Activated CD8-positive, alpha-beta T cell treated with anti-CD3 and anti-CD28 coated beads, Interleukin-2, amount 10 ng/mL, durations not matched to agents 7 days and 5 days (primary cell): ENCODE measurements around the gene R3HCC1L. TPM values are rescaled to one million over a fixed set of nuclear protein-coding genes. Genes with fewer than 3 reads are reported as not detected.

Source experiments
- ATAC-seq: fragments of 150-1000 bp; cut with Tn5 transposase; one replicate; pipeline ENCODE4 v1.10.0; 2021; ENCODE audit warnings: moderate library complexity
- CTCF ChIA-PET: fragments of 350-600 bp; sonication (Branson Sonifier 250); formaldehyde crosslinking; loops from one replicate; lab custom pipeline; 2021; ENCODE audit warnings: antibody characterized with exemption; lab: Charles Lee
- POLR2A ChIA-PET: fragments of 350-600 bp; sonication (Branson Sonifier 250); formaldehyde crosslinking; loops from one replicate; lab custom pipeline; 2021; ENCODE audit warnings: antibody characterized with exemption; lab: Charles Lee
- DNase-seq: peaks from one replicate; pipeline ENCODE4 v3.0.0-alpha.2; 2020
- H3K27ac Mint-ChIP-seq: one replicate; pipeline ENCODE4 v1.8.0; 2021; ENCODE audit warnings: mild to moderate bottlenecking, mixed read lengths
- H3K27me3 Mint-ChIP-seq: one replicate; pipeline ENCODE4 v1.8.0; 2021; ENCODE audit warnings: low read depth, mixed read lengths
- H3K36me3 Mint-ChIP-seq: one replicate; pipeline ENCODE4 v1.8.0; 2021; ENCODE audit warnings: low read depth, mixed read lengths
- H3K4me1 Mint-ChIP-seq: one replicate; pipeline ENCODE4 v1.8.0; 2021; ENCODE audit warnings: low read depth, mixed read lengths
- H3K4me3 Mint-ChIP-seq: one replicate; pipeline ENCODE4 v1.8.0; 2021; ENCODE audit warnings: mild to moderate bottlenecking, mixed read lengths
- H3K9me3 Mint-ChIP-seq: one replicate; pipeline ENCODE4 v1.8.0; 2022; ENCODE audit warnings: mixed read lengths; ENCODE audit not compliant: insufficient read depth
- total RNA-seq, 2 experiments: library from RNA; stranded (reverse); gene quantifications; one replicate each; pipeline ENCODE4 v1.2.3, GENCODE V29; 2021

Gene R3HCC1L
- 10 to 100 TPM; 18.2 to 20.3 TPM for total RNA-seq

- ATAC-seq (peak; percentile 94), DNase-seq (peak; percentile 95)
- H3K27me3 Mint-ChIP-seq, result no peaks in the 10 kb centered on the region
- H3K36me3 Mint-ChIP-seq, result peaks cover 25% of the 10 kb centered on the region
- peak within 1 kb of the TSS; percentile 90 for H3K4me3 Mint-ChIP-seq
- peak within 1 kb of the TSS; percentile 97 for H3K27ac Mint-ChIP-seq
- H3K9me3 Mint-ChIP-seq, result peaks cover 4% of the 10 kb centered on the region
- H3K4me1 Mint-ChIP-seq, result peaks cover 50% of the 10 kb centered on the region
- POLR2A ChIA-PET, result interaction anchor here (0.7 to 1.4 kb wide), 7 partner anchors 12 to 1598 kb away, joined by 3 to 6 read pairs (median 3); partner anchors contain the start of gene CUTC
- CTCF ChIA-PET, result interaction anchor here (0.9 to 1.1 kb wide), 4 partner anchors 33 to 265 kb away, joined by 3 to 5 read pairs (median 4); no protein-coding TSS in a partner anchor
These were observed at the start of gene R3HCC1L for GRCh38 chr10:98134431-98135221. Gene R3HCC1L (plus strand): TSS chr10:98134657. CDS start chr10:98208115, 73,458 bp downstream.

- no peaks in the 10 kb centered on the region for H3K4me1 Mint-ChIP-seq
These were observed 49.2 kb upstream of the R3HCC1L start for GRCh38 chr10:98085238-98085637.

GRCh38 chr10:98086837-98087708, 47.4 kb upstream of the R3HCC1L start:
- Mint-ChIP-seq H3K27me3 (peaks cover 9% of the 10 kb centered on the region), H3K36me3 (no peaks in the 10 kb centered on the region), H3K4me1 (no peaks in the 10 kb centered on the region), H3K4me3 (no peak overlapping the region), H3K27ac (no peak overlapping the region), H3K9me3 (no peaks in the 10 kb centered on the region)
- DNase-seq (no peak), ATAC-seq (no peak)
- ChIA-PET CTCF (no interaction called here), POLR2A (no interaction called here)

More at GRCh38 chr10:98085238-98085637, 49.2 kb upstream of the R3HCC1L start:
- ATAC-seq (no peak), DNase-seq (no peak)
- Mint-ChIP-seq H3K4me3 (no peak overlapping the region), H3K27me3 (peaks cover 3% of the 10 kb centered on the region), H3K36me3 (no peaks in the 10 kb centered on the region), H3K9me3 (no peaks in the 10 kb centered on the region), H3K27ac (no peak overlapping the region)
- CTCF ChIA-PET, result no interaction called here
- POLR2A ChIA-PET, result no interaction called here

- Mint-ChIP-seq H3K27ac (no peak overlapping the region), H3K4me3 (no peak overlapping the region), H3K27me3 (peaks cover 9% of the 10 kb centered on the region), H3K9me3 (no peaks in the 10 kb centered on the region), H3K36me3 (no peaks in the 10 kb centered on the region), H3K4me1 (no peaks in the 10 kb centered on the region)
- ChIA-PET CTCF (no interaction called here), POLR2A (no interaction called here)
- ATAC-seq, result no peak
- DNase-seq, result no peak
These were observed 46.1 kb upstream of the R3HCC1L start for GRCh38 chr10:98088186-98088971.

- ATAC-seq, result no peak
- H3K27ac Mint-ChIP-seq, result no peak overlapping the region
- no peak for DNase-seq
- no peak overlapping the region for H3K4me3 Mint-ChIP-seq
- no peaks in the 10 kb centered on the region for H3K9me3 Mint-ChIP-seq
- ChIA-PET CTCF (no interaction called here), POLR2A (no interaction called here)
- no peaks in the 10 kb centered on the region for H3K36me3 Mint-ChIP-seq
- peaks cover 9% of the 10 kb centered on the region for H3K27me3 Mint-ChIP-seq
- H3K4me1 Mint-ChIP-seq, result no peaks in the 10 kb centered on the region
These were observed 43.6 kb upstream of the R3HCC1L start for GRCh38 chr10:98090822-98091221.

- H3K4me3 Mint-ChIP-seq, result no peak overlapping the region
- CTCF ChIA-PET, result no interaction called here
- no peak for ATAC-seq
These were observed 38.1 kb upstream of the R3HCC1L start for GRCh38 chr10:98096316-98096715.

GRCh38 chr10:98096731-98097130, 37.7 kb upstream of the R3HCC1L start:
- ATAC-seq (no peak), DNase-seq (no peak)
- no peaks in the 10 kb centered on the region for H3K9me3 Mint-ChIP-seq
- H3K36me3 Mint-ChIP-seq, result no peaks in the 10 kb centered on the region
- H3K4me3 Mint-ChIP-seq, result no peak overlapping the region
- CTCF ChIA-PET, result no interaction called here
- no peaks in the 10 kb centered on the region for H3K4me1 Mint-ChIP-seq
- POLR2A ChIA-PET, result no interaction called here
- H3K27me3 Mint-ChIP-seq, result peaks cover 11% of the 10 kb centered on the region
- H3K27ac Mint-ChIP-seq, result no peak overlapping the region

More at GRCh38 chr10:98096316-98096715, 38.1 kb upstream of the R3HCC1L start:
- H3K27ac Mint-ChIP-seq, result no peak overlapping the region
- H3K4me1 Mint-ChIP-seq, result no peaks in the 10 kb centered on the region
- no peaks in the 10 kb centered on the region for H3K36me3 Mint-ChIP-seq
- POLR2A ChIA-PET, result no interaction called here
- DNase-seq, result no peak
- no peaks in the 10 kb centered on the region for H3K9me3 Mint-ChIP-seq
- H3K27me3 Mint-ChIP-seq, result peaks cover 12% of the 10 kb centered on the region

- H3K4me1 Mint-ChIP-seq, result no peaks in the 10 kb centered on the region
- peaks cover 11% of the 10 kb centered on the region for H3K27me3 Mint-ChIP-seq
- no peaks in the 10 kb centered on the region for H3K36me3 Mint-ChIP-seq
- no peak for DNase-seq
- H3K27ac Mint-ChIP-seq, result no peak overlapping the region
- ChIA-PET CTCF (no interaction called here), POLR2A (no interaction called here)
- no peak overlapping the region for H3K4me3 Mint-ChIP-seq
- H3K9me3 Mint-ChIP-seq, result no peaks in the 10 kb centered on the region
- no peak for ATAC-seq
These were observed 37.3 kb upstream of the R3HCC1L start for GRCh38 chr10:98097175-98097574.

- CTCF ChIA-PET, result no interaction called here
- no peak overlapping the region for H3K27ac Mint-ChIP-seq
- DNase-seq (no peak), ATAC-seq (no peak)
- H3K4me1 Mint-ChIP-seq, result no peaks in the 10 kb centered on the region
- no peak overlapping the region for H3K4me3 Mint-ChIP-seq
- H3K27me3 Mint-ChIP-seq, result peaks cover 11% of the 10 kb centered on the region
- H3K36me3 Mint-ChIP-seq, result no peaks in the 10 kb centered on the region
- no peaks in the 10 kb centered on the region for H3K9me3 Mint-ChIP-seq
- POLR2A ChIA-PET, result no interaction called here
These were observed 36.8 kb upstream of the R3HCC1L start for GRCh38 chr10:98097616-98098015.

GRCh38 chr10:98098247-98098646, 36.2 kb upstream of the R3HCC1L start:
- Mint-ChIP-seq H3K27ac (no peak overlapping the region), H3K27me3 (peaks cover 8% of the 10 kb centered on the region), H3K9me3 (no peaks in the 10 kb centered on the region), H3K4me1 (no peaks in the 10 kb centered on the region), H3K4me3 (no peak overlapping the region), H3K36me3 (no peaks in the 10 kb centered on the region)
- CTCF ChIA-PET, result no interaction called here
- no peak for DNase-seq
- POLR2A ChIA-PET, result no interaction called here
- ATAC-seq, result no peak

GRCh38 chr10:98100476-98100875, 34.0 kb upstream of the R3HCC1L start:
- CTCF ChIA-PET, result no interaction called here
- H3K36me3 Mint-ChIP-seq, result no peaks in the 10 kb centered on the region
- POLR2A ChIA-PET, result no interaction called here
- no peaks in the 10 kb centered on the region for H3K4me1 Mint-ChIP-seq
- ATAC-seq (no peak), DNase-seq (no peak)
- H3K9me3 Mint-ChIP-seq, result no peaks in the 10 kb centered on the region
- H3K27me3 Mint-ChIP-seq, result peaks cover 11% of the 10 kb centered on the region
- no peak overlapping the region for H3K27ac Mint-ChIP-seq
- no peak overlapping the region for H3K4me3 Mint-ChIP-seq
